GM18499 (cell line): ENCODE results near the gene CPEB1.

Experiments
- ATAC-seq: cut with Tn5 transposase; IDR thresholded peaks from one replicate; pipeline ENCODE4 v1.9.1; 2021; ENCODE audit warnings: moderate number of reproducible peaks; ENCODE audit not compliant: insufficient read depth, unreplicated experiment

CPEB1 gene

DNA sequence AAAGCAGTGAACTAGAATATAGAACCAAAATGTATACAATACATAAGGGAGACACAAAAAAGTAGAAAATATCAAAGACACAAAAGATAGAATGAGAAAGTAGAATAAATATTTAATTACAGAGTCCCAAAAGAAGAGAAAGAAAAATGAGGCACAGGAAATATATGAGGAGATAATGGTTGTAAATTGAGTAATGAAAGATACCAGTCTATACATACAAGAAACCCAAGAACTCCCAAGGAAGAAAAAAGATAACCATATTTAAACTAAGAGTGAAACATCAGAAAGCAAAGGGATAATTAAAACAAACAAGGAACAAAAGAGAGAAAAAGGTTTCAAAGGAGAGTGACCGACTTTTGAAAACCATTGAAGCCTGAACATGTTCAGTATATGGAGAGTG, 47.3 kb downstream of the CPEB1 start:
- ATAC-seq, result no peak

DNA sequence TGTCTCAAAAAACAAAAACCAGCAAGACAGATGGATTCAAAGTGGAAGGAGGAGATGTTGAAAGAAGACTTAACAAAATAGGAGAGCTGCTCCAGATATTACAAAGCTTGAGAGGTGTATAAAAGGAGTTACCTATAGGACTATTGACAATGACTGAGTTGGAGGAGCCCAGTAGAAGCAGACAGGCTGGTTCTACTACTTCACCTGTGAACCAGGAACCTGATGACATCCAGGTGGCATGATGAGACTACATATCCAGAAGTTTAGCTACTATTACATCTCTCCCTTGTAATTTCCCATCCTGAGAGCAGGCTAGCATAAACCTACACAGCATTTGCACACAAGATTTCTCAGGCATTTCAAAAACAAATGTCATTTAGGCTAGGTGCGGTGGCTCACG, 49.3 kb downstream of the CPEB1 start:
- no peak for ATAC-seq

DNA sequence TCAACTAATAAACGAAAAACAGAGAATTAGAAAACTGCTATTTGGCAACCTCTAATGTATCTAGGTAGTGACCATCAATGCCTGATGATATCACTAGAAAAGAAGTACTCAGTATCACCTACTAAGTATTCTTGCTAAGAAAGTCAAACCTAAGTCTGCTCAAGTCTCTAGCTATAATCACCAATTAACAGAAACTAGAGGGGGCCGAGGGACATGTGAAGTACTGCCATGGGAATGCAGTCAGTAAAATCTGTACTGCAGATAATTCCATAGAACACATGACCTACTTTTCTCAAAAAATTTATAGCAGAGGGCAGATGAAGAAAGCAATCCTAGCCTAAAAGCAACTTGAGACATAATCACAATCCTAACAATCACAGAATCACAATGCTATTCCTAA, 51.4 kb downstream of the CPEB1 start:
- ATAC-seq, result no peak

DNA sequence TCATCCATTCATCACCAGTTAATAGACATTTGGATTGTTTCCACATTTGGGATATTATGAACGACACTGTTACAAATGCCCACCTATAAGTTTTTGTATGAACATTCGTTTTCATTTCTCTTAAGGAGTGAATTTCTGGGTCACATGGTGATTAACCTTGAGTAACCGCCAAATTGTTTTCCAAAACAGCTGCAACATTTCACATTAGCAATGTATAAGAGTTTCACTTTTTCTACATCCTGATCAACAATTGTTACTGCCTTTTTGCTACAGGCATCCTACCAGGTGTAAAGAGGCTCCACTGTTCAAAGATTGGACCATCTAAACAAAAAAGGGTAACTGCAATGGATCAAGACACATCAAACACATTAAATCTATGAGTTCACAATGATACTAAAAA, 52.0 kb downstream of the CPEB1 start:
- ATAC-seq, result no peak

DNA sequence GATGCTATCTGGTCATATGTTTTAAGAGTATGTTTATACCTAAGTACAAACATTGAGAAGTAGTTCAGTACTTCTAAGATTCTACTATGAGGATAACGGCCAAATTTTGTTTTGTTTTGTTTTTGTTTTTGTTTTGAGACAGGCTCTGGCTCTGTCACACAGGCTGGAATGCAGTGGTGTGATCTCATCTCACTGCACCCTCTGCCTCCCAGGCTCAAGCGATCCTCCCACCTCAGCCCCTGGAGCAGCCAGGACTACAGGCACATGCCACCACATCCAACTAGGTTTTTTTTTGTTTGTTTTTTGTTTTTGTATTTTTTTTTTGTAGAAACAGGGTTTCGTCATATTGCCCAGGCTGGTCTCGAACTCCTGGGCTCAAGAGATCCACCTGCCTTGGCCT, 59.4 kb downstream of the CPEB1 start:
- no peak for ATAC-seq

DNA sequence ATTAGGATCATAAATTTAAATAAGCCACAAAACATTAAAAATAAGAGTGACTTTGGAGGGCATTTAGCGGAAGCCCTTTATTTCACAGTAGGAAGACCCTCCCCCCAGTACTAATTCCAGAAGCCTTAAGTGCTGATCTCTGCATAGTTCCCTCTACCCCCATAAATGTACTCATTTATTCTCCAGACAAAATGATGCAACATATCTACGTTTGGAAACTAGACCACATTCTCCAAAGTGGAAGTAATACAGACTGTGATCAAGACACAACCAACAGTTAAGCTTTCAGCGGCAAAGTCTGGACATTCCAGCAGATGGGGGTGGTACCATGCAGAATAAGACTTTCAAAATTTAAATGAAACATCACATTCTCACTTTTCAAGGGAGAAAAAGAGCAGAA, 62.1 kb downstream of the CPEB1 start:
- ATAC-seq, result no peak

DNA sequence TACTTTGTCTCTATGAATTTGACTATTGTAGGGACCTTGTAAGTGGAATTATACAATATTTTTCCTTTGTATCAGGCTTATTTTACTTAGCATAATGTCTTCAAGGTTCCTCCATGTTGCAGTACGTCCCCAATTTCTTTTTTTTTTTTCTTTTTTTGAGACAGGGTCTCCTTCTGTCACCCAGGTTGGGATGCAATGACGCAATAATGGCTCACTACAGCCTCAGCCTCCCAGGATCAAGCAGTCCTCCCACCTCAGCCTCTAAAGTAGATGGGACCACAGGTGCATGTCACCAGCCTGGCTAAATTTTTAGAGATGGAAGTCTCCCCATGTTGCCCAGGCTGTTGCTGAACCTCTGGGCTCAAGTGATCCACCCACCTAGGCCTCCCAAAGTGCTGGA, 66.5 kb downstream of the CPEB1 start:
- no peak for ATAC-seq

DNA sequence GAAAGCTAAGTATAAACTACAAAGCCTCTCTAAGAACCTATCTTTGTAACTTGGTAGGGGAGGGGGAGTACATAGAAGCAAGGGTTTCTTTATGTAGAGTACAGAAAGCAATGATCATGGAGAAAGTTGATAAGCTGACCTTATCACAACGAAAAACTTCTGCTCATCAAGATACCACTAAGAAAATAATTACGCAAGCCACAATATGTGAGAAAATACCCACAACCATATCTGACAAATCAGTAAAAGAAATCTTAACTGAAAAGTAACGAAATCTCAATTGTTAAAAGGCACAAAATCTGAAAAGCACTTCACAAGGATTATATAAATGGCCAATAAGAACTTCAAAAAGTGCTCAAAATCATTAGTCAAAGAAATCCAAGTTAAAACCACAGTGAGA, 71.8 kb downstream of the CPEB1 start:
- ATAC-seq, result no peak

DNA sequence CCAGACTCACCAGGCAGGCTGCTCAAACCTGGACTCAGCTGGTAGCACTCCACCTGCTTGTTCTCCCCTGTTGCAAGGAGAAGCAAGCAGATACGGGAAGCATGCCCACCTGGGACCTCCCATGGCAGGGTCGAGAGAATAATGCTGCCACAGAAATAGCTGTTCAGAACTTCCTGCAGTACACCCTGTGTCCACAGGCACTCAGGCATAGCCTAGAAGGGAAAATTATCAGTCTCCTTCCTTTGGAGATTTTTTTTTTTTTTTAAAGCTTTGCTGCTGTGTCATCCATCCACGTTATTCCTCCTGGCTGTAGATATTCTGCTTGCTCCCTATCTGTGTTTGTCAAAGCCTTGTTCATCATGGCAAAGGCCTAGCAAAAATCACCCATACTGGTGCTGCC, 74.2 kb downstream of the CPEB1 start:
- no peak for ATAC-seq

DNA sequence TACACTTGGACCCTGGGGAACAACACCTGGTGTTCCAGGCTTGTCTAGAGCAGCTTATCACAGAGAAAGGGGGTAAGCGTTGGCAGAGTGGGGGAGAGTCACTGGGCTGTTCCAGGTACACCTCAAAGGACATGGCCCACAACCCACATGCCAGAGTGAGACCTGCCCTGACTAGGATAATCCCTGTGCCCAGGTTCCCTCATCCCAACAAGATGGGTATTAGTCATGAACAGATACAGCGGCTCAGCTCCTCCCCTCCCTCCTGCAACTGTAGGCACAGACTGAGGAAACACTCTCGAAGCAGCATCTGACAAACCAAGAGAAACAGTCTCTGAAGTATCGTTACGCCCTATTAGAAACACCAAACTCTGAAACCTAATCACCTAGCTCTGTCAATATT, 74.9 kb downstream of the CPEB1 start:
- no peak for ATAC-seq

DNA sequence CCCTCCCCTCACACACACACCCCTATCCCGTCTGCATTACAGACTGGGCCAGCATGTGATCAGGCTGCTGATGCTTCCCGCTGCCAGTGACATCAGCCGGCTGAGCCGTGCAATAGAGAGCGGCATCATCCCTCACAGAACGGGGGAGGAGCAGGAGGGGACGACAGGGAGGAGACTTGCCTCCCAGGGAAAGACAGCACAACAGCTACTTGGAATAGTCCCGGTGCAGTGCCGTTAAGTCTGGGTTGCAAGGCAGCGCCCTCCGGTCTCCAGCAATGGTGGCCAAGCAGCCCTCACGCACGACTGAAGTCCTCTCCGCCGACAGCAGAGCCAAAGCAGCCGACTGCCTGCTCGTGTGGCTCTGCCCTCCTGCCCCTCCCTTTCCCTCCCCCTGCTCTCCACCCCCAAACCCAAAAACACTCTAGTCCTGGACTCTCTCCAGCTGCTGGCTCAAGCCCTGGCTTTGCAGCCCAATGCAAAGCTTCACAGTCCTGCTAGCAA, 75.4 kb downstream of the CPEB1 start:
- ATAC-seq, result no peak

DNA sequence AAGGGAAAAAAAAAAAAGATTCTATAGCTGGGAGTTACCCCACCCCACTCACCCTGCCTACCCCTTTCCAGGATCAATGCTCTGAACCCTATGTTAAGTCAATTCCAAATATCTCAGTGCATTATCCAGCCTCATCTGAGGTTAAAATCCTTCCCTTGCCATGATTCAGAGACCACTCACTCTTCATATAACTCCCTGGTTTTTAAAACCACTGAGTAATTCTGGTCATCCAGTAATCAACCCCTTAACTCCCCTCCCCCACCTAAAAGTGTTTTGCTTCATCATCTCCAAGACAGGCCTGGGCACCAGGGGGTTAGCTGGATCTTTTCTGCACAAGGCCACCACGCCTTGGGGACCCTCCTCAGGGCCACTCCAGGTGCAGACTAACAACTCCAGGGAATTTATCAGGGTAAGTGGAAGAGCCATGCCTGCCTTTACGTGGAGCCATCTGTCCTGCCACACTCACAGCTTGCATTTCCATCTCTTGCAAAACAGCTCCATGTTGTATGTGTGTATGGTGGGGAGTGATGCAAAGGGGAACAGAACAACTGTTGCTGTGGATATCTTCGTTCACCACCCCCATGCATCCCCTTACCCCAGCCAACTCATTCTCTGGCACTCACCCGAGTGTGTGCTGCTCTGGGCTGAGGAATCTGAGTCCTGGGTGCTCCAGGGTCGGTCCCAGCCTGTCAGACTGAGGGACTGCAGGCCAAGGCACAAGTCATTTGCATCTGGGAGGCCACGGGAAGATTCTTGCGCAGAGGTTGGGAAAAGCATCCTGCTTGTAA, 76.2 kb downstream of the CPEB1 start:
- no peak for ATAC-seq

DNA sequence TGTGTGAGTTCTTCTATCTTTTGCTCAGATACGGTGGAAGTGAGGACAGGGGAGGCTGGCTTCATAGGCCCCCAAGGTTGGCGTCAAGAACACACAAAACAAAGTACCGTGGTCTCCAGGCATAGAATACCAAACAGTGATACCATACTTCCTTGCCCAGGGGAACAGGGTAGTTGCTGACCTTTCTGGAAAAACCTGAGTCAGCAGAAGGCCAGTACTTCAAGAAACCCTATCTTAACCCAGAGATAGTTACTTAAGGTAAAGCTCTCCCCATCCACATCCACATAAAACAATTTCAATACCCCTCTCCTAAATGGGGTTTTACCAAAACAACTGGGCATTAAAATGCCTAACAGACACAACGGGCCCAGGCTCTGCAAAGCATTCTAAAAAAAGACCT, 77.3 kb downstream of the CPEB1 start:
- no peak for ATAC-seq

DNA sequence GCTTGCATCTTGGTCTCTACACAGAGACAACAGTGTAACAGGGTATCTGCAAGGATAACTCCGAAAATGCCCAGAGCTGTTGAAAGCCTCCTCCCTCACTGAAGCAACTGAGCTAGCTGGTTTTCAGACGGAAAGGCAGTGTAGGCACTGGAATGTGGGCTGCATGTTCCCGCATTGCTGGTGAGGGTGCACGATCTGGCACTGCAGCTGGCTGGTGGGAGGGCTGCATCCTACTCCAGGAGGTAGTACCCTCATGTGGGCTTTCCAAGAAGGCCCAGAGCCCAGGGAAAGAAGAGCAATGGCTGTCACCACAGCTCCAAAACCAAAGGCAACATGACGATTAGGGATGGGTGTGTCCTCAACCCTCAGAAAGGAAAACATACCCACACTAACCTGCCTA, 78.2 kb downstream of the CPEB1 start:
- ATAC-seq, result no peak

DNA sequence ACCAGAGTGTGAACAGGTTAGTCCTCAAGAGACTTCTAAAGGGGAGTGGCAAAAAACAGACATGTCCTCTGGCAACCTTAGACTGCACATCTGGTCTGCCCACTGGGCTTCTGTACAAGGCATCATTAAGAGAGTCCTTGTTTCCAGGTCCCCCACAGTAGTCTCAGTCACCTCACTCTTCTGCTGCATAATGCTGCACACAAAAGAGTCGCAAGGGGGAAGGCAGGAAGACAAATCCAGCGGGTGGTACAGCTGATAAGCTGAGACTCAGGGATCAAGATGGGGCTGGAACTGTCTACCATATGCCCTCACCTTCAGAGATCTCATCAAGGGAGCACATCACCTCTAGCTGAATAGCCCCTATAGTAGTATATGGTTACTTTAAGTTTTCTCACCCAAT, 79.5 kb downstream of the CPEB1 start:
- no peak for ATAC-seq

DNA sequence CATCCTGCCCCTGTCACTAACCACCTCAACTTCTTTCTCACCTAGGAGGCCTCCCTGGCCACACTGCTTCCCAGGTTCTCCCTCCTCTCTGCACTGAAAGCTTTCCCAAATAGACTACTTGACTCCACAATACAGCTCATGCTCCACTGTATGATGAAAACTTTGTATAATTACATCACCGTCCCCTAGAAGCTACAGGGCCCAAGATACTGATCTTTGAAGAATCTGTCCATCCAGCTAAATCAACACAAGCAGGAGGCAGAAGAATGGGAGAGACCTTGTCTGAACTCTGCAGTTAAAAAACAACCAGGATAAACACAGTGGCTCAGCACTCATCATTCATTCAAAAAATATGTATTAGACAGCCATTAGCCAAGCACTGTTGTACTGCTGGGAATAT, 80.5 kb downstream of the CPEB1 start:
- ATAC-seq, result no peak

DNA sequence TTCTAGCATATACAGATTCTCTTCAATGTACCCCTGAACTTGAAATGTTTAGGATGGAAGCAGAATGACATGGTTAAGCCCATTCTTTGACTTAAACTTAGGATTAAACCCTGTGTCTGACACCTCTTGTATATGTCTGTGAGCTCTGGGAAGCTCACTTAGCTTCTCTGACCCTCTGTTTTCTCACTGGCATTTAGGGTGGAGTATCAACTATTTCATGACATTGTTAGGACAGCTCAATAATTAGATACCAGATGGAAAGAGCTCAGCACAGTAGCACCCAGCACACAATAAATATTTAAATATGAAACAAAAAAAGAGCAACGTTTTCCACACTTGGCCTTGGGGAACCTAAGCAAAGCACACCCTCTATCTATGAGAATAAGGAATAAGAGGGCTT, 88.7 kb downstream of the CPEB1 start:
- ATAC-seq, result no peak

DNA sequence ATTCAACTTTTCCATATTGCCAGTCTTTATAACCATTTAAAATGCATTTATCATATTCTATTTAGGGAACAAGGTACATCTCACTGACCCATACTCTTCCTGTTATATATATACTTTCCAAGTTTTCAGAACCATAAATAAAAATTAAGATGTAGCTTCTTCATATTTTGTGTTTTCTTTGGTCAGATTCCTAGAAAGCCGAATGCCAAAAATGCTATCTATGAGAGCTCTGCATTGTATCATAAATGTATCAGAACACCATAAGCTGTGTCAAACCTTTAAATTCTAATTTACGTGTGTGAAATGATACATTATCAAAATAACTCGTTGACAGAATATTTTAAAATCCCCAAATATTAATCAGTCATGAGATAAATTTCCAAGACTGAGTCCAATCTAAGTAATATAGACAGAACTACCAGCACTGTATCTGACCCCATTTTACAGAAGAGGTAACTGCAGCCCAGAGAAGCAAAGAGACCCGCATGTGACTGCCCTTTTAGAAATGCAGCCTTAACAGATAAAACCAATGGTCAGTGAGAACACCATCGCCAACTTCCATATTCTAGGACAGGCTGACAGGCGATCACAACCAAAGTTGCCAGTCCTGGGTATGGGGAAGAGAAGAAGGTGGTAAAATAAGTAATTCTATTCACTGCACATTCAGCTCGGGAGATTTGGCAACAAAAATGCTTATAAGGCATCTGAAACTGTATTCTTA, 90.7 kb downstream of the CPEB1 start:
- ATAC-seq, result no peak

DNA sequence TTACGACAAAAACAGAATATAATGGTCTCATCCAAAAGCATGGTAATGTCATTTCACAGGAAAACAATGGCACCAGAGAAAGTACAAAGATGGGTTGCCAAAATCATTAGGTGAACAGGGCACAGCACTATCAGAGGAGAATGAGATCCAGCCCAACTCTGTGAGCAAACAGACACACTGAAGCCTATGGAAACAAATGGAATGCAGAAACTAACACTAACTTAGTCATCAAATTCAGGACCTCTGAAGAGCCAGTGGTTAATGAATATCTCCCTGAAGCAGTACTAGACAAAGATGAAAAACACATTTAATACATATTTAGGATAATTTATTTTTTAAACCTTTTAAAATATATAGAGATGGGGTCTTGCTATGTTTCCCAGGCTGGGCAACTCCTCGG, 92.3 kb downstream of the CPEB1 start:
- ATAC-seq, result no peak

DNA sequence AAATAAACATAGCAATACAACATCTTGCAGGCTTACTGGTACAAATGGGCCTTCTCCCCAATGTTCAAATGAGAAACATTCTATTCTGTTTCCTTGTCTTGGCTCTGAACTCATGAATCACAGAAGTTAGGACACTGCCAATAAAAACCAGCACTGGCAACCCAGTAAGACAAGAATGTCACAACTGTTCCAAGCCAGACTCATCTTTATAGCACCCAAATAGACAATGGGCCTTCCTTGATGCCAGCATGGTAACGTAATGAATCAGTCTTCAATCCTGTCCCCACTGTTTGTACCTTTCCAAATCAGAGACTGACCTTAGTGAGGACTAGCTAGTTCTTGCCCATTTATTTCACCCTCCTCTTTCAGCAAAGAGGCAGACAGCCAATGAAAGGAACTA, 92.8 kb downstream of the CPEB1 start:
- ATAC-seq, result no peak

DNA sequence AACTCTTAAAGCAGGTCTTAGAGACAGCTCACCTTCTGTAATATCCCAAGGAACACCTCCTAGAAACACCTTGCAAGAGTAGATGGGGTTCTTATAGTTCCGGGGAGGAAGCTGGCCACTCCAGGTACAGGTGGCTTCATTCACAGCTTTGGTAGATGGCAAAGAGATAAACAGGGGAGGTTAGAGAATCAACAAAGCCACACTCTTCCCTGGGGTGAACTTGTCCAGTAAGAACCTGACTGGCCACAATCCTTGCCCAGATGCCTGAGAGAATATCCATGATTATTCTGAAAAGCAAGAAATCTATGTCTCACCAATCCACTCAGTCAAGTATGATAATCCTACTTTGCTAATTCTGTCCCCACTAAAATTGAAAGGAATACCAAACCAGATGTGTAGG, 93.3 kb downstream of the CPEB1 start:
- ATAC-seq, result no peak

DNA sequence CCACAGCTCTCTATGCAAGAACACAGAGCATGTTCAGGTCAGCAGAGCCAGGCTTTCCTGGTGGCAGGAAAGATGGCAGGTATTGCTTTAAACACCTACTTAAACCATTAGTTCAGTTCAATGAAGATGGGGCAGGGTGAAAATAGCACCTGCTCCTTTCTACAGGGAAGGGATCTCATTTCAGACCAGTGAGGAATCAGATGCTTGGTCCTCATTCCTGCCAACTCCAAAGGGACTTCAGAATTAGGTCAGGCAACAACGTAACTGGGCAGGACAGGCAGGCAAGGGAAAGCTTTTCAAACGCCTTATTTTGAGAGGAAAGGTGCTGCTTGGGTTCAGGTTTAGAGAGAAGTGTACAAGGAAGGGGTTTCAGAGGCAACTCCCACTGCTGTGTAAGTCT, 94.3 kb downstream of the CPEB1 start:
- no peak for ATAC-seq
